NCI-H446 (cell line): Measurements from ENCODE around the gene MIEN1.
"Not testable (repeated sequence)": the region's sequence is repeated elsewhere in the genome, so short reads cannot be mapped to it uniquely, and the experiment has no call there.

ENCODE experiments used
- DNase-seq, 2 experiments: peaks; one replicate each; lab custom pipeline; 2025; lab: John Stamatoyannopoulos, UW

Gene MIEN1, protein sequence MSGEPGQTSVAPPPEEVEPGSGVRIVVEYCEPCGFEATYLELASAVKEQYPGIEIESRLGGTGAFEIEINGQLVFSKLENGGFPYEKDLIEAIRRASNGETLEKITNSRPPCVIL

DNA sequence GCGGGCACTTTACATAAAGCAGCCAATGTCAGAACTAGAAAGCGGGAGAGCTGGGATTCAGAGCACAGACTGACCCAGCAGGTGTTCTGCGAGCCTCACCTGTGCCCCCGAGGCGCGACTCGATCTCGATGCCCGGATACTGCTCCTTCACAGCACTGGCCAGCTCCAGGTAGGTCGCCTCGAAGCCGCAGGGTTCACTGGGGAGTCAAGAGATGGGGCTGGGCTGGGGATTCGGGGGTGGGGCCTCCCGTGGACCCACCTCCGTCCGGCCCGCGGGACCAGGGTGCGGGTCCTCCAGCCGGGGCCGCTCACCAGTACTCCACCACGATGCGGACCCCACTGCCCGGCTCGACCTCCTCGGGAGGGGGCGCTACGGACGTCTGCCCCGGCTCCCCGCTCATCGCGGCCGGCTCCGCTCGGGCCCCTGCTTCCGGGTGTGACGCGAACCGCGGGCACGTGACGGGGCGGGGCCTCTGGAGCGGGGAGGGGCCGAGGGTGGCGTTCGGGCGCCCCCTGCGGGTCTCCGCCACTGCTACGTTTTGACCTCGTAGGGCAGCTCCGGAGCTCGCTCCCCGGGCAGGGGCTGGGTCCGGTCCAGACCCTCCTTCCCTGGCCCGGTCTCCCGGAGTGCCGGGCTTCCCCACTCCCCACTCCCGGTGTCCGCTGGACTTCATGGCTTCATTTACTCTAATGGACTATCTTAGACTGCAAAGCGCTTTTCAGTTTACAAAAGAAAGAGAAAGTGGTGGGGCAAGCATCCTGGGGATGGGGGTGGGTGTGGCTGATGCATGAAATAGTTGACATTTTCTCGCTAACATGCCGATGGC is at the start of gene MIEN1:
Gene MIEN1 (minus strand): TSS at position 438 of the 827 bp plus-strand sequence. CDS start 37 bp downstream, at position 401.
- peak; percentile 57 to 86 for DNase-seq

DNA sequence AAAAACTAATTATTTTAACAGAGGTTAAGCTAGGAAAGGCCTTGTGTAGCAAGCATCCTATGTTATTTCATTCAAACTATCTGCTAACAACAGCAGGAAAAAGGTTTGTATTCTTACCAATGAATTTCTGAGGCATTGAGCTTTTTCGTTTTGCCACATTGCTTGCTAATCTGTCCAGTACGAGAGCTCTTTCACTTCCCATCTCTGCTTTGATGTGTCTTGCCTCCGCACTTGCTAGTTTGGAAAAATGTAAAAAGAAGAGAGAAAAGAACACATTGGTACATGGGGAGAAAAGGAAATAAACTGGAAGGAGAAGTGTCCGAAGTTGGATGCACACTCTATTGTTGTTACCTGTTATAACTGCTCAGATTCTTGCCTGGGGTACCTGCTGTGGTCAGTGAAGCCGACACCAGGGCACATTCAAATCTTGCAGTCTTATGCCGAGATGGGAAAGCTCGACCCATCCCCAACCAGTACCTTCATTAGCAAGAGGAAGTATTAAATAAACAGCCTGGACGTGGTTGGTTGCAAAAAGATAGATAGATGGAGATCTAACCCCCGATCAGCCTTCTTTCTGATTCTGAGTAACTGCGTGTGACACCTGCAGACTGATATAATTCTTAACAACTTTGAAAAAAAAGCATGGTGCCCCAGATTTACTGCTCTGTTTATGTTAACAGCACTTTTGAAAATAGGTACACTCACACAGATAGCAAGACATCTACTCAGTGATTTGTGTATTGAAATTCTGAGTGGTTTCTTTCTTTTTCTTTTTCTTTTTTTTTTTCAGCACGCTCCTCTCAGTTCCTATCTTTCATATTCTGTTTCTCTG is 47.4 kb upstream of the MIEN1 start:
- DNase-seq, result no peak

DNA sequence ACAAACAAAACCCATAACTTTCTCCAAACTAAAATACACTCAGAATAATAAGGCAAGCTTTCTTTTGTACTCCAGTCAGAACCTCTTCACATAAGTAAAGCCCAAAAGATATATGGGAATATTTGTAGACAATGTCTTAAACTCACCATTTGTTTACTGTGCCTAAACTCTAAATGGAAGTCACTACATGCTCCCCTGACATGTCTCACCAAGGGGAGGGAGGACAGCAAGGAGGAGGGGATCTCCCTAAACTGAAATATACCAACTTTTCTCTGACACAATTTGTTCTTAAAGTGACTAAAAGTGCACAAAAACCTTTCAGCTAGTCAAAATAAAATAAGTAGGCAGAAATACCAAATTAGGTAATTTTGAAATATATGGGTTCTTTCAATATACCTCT is 45.9 kb upstream of the MIEN1 start:
- DNase-seq, result no peak

DNA sequence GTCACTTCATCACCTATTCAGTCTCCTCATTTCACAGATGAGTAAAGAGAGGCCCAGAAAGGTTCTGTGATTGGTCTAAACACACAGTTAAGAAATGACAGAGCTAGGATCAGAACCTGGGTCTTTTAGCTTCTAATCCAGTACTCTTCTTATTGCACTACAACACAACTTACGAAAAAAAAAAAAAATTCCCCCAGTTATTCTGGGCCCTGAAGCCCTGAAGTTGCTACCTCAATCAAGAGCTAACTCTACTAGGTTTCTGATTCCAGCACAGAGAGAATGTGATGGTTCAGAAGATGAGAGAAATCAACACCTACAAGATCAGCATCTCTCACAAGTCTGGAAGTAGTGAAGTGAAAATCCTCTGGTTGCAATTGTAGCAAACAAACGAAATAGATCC is 44.7 kb upstream of the MIEN1 start:
- DNase-seq, result no peak

DNA sequence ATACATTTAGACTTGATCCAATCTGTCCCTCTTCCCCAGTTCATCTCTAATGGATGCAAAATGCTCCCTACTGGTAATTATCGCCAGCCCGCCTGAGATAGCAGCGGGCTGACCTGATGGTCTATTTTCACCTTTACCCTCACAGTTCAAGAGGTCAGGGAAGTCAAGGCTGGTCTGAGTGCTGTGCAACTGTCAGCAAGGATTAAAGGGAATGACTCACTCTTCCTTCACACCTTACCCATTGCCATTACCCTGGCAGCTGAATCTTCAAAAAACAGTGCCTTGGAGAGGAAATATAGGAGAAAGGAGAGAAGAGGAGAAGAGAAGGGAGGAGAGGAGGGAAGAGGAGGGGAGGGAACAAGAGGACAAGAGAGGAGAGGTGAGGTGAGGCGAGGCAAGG is 43.7 kb upstream of the MIEN1 start:
- no peak for DNase-seq

DNA sequence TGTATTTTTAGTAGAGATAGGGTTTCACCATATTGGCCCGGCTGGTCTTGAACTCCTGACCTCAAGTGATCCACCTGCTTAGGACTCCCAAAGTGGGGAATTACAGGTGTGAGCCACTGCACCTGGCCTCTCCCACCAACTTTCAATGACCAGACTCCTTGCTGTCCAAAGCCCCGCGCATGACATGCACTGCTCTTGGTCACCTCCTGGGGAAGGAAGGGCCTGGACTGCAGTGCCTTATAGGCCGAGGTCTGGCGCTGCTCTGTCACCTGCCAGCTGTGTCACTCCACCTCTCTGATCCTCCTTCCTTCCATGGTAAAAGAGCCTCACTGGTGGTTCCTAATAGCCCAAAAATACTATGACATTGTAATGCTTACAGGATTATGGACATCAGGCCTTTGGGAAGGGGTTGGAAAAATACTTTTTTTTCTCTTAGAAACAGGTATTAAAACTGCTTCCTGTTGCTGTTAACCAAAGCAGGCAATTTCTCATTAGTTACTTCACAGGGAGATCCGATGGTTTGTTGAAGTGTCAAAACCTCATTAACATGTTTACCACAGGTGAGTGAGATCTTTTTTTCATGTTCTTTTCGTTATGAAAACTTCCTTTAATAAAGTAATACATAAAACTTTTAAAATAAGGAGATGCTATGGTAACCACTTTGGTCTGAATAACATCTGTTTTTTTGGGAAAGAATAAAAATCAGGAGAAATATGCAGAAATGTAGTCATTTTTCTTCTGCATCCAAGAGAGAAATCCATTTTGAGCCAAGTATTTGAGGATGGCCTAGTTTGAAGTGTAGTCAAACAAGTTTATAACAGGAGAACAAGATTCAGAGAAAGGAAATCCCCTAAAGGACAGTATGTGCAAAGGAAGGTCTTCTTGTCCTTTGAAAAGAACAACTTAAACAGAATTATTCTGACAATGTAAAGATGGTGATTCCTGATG is 42.9 kb upstream of the MIEN1 start:
- DNase-seq, result no peak

DNA sequence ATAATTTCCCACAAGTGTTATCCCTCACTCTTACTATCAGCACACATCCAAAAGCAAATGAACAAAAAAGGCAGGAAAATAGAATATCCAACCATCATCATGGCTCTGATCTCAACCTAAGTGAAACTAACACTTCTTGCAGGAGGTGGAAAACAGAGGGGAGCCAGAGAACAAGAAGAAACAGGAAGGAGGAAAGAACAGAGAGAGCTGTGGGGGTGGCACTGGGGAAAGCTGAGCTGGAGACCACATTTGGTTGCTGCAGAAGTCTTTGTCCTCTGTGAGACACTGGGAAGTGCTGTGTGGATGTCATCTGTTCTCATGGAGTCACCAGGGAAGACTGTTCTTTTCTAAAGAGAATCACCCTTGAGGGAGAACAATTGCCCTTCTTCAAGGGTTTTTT is 42.1 kb upstream of the MIEN1 start:
- no peak for DNase-seq

DNA sequence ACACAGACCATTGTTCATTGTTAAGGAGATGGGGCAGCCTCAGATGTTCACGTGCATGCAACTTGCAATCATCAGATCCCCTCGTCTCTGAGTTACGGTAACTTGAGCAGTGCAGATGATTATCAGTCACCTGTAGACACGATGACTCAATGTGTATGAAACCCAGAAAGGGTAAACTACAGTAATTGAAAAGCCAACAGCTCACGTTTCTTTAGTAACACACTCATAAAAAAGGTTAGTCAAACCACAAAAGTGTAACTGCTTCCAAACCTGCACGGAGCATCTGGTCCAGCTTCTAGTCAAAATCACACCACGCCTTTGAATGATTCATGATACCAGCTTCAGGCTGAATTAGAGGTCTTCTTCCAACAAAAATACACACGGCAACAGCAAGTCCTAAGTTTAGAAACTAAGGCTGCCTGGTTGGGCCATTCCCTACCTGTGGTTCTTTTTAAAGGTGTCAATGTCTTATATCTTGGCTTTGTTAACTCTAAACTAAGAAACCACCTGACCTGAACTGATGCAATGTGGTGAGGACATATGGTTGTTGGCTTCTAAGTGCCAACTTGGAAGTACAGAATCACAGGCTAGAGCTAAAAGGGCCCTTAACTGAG is 39.7 kb upstream of the MIEN1 start:
- no peak for DNase-seq

DNA sequence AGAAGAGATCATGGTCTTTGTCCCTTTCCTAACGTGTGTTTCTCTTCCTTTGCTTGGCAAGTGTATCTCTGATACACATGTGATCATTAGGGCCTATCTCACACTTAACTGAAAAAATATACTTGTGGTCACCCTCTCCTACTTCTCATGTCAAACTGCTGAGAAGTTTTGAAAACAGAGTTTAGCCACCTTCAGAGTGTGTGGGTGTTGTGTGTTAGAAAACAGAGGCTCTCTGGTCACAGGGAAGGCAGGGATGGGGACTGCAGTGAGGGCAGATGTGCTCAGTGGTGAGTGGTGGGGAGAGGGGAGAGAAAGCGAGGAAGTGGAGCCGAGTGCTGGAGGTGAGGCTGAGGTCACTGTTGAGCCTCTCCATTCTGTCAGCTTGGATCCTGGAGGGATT is 36.8 kb upstream of the MIEN1 start:
- DNase-seq, result no peak

DNA sequence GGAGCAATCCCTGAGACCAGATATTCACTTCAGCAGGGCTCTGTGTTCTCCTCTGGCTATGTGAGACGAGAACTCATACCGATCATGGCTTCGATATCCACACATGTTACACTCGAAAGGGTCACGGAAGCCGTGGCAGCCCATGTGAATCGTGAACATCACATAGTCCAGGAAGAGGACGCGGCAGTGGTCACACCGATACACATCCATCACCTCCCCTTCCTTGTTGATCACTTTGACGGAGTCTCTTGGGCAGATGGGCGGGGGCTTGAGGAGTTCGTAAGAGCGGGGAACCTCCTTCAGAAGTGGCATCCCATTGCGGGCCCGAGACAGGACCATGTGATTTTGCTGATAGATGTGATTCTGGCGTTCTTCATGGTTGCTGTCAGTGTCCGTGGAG is 35.4 kb upstream of the MIEN1 start:
- DNase-seq, result no peak

DNA sequence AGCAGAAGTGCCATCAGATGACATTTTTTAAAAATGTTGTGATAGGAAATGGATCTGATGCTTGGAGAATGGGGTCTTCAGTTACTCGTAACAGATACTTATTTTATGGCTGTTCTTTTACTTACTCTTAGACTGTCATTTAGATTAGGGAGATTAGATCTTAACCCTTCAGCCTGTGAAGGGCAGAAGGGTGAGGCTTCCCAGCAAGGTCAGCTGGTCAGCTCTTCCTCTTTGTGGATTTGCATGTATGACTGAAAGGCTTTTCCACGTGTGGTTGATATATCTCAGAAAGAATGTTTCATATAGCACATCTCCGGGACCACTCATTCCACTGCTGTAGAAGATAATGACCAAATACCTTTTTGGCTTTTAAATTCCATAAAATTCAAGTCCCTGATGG is 34.8 kb upstream of the MIEN1 start:
- DNase-seq, result no peak

DNA sequence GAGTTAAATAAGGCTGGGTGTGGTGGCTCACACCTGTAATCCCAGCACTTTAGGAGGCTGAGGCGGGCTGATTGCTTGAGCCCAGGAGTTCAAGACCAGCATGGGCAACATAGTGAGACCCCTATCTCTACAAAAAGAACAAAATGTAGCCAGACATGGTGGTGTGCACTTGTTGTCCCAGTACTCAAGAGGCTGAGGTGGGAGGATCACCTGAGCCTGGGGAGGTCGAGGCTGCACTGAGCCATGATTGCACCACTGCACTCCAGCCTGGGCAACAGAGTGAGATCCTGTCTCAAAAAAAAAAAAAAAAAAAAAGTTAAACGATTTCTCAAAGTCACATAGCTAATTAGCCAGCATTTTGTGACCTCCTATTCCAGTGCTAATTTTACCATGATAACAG is 33.8 kb upstream of the MIEN1 start:
- DNase-seq, result not testable (repeated sequence)

DNA sequence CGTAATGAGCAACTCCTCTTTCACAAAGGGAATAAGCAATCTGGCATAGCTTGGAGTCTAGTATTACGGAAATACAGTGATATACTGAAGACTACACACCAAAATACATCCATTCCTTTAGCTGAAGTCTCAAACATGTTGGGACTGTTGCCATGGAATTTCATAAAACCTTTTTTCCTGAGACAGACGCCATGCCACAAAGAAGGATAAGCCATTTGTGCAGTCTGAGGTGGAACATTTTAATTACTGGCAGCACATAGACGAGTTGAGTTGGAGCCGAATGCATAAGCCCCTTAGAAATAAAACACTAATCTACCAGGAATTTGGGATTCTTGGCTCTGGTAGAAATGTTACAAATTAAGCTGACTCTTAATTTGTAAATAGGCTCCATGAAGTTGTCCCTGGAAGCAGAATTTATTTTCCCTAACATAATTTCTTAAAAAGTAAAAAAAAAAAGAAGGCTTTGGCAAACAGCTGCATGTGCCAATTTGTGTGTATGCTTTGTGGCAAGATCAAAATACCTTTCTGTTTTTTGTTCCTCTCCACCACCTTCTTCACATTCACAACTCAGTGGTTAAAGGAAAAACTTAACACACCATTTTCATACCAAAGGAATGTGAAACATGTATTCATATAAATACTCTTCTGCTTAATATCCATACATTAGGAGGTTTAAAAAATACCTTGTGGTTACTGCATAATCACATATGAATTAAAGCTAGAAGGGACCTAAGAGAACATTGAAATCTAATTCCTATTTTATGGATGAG is 32.9 kb upstream of the MIEN1 start:
- DNase-seq, result no peak

DNA sequence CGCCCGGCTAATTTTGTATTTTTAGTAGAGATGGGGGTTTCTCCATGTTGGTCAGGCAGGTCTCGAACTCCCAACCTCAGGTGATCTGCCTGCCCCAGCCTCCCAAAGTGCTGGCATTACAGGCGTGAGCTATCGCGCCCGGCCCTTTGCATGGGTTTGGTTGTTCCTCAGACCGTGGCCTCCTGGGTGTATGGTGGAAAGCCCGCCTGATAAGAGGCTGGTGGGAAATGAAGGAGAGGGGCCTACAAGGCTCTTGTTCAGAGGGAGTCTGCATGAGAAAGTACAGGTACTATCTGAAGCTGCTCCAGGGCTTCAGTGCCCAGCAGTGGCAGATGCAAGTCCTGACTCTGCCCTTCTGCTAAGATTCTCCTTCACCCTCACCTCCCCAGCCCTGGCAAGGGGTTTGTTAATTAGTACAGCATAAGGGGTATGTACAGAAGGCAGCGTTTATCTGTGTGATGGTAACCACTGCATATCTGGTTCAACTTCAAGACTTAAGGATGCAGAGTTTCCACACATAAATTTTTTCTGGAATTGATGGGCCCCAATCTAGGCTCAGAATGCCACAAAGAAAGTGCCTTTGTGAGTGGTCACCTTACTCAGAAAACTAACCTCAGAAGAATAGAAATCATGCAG is 31.6 kb upstream of the MIEN1 start:
- no peak for DNase-seq

DNA sequence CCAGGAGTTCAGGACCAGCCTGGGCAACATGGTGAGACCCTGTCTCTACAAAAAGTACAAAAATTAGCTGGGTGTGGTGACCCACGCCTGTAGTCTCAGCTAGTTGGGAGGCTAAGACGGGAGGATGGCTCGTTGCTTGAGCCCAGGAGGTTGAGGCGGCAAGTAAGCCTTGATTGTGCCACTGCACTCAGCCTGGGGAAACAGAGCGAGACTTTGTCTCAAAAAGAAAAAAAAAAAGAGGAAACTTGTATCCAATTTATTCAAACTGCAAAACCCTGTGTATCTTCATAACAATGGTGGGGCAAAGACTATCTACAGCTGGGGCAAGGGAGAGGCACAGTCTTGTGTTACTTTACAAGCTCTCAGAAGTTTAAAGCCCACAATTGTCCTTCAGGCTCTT is 28.9 kb upstream of the MIEN1 start:
- DNase-seq, result no peak

DNA sequence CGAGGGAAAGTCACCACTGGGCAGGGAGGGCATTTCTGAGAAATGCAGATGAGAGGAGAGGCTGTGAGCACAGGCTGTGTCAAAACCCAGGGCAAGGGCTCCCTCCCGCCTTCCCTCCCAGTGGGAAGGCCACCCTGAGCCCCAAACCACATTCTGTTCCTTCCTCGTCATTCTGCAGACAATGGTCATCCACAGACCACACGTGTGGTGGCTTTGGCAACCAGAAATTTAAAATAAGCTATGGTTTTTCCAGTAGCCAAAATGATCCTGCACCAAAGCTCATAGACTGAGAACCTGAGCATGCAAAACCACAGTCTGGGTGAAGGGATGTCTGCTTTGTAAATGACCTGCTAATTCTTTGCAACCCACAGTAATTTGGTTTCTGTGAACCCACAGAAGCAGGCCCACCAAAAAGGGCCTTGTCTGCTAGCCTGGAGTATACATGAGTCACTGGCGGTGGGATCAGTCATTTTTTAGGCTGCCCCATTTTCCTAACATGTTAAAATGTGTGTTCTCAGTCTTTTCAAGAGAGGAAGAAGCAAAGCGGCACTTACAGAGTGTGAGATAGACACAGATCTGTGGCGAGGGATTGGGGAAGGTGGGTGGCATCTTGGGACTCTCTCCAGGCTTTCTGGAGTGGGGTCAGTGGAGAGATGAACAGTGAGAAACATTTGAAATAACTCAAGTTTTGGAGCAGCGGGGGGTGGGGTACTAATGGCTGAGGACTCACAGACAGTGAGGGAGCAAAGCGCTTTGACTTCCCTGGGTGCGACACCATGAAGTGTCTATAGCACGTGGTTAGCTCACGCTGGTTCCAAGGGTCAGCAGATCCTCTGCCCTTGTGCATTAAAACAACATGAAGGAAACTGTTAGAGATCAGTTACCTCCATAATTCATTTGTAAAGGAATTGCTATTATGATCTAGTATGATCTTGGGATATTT is 27.9 kb upstream of the MIEN1 start:
- DNase-seq, result no peak

DNA sequence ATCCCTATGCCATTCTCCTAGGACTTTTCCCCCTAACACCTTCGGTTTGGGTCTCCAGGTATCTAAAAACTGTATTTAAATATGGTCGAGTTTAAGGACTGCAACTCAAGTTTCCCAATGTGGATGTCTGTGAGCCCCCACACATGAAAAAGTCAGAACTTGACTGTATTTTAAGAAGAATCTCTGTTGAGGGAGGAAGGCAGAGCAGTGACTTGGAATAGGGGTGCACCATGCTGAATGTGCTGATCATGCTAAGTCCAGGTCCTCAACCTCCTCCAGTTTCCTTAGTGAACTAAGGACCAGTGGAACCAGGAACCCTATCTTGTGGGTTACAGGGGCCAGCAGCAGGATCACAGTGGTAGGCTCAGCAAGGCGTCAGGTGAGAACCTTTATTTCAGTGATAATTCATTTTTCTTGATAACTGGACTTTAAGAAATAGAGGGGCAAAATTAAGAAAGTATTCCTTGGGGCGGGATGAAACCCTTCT is 26.9 kb upstream of the MIEN1 start:
- no peak for DNase-seq

DNA sequence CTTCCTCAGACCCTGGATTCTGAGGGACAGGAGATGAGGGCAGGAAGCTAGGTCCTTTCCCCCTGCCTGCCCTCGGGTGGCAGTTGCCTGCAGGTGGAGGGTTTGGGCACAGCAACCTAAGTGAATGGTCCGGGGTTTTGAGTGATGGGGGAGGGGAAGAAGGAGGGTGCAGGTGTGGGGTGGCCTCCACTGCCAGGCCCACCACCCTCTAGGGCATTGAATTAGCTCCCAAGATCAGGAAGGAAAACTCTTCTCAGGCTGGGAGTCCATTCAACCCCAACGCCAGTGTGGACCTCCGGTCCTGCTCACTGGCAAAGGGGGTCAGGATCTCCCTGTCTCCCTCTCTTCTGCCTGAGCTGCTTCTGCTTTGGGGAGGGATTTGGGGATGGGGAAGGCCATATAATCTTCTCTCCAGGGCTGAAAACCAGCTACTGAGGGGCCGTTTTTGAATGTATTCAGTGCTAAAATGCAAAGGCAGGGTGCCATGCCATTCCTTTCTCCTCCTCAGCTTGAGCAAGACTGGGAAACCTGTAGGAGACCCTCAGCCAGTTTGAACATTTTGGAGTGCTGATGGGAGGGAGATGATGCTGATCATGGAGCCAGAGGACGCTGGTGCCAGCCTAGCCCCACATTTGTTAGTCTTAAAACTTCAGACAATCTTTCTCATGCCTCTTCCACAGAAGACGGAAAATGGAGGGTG is 26.2 kb upstream of the MIEN1 start:
- no peak for DNase-seq
